ENCODE data around the gene ZNF653.
"Not testable (repeated sequence)": the region's sequence is repeated elsewhere in the genome, so short reads cannot be mapped to it uniquely, and the experiment has no call there.

Gene ZNF653

DNA sequence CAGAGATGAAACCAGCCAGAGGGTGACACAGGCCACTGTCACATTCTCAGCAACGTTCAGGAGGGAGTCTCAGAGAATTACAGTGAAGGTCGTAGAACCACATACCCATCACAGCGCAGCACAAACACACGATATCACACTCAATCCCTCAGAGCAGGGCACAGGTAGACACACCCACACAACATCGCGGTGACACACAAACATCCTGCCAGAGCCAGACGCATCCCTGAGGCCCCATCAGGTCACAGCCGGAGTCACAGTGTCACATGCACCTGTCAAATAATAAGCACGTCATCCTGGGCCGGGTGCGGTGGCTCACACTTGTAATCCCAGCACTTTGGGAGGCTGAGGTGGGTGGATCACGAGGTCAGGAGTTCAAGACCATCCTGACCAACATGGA lies 42.2 kb downstream of the ZNF653 start:
- Histone ChIP-seq H3K4me2 (no peak overlapping the region), H3K4me3 (IDR thresholded peaks at IDR 0.05; ENCODE audit: insufficient read depth, low read depth, low read length) (no peak overlapping the region), H3K27me3 (ENCODE audit: insufficient read depth, low read depth) (peaks cover 6% of the 10 kb centered on the region; the same call in 1 of the 2 replicates), H4K20me1 (ENCODE audit: insufficient read depth) (no peaks in the 10 kb centered on the region), H3K36me3 (ENCODE audit: insufficient read depth) (no peaks in the 10 kb centered on the region), H3K79me2 (ENCODE audit: insufficient read depth, low read depth) (no peaks in the 10 kb centered on the region), H2AFZ (ENCODE audit: low read depth) (no peak overlapping the region), H3K27ac (no peak overlapping the region), H3K9ac (no peak overlapping the region), H3K4me1 (ENCODE audit: low read depth, poor library complexity, severe bottlenecking) (no peaks in the 10 kb centered on the region)
- TF ChIP-seq, protein P1, sequence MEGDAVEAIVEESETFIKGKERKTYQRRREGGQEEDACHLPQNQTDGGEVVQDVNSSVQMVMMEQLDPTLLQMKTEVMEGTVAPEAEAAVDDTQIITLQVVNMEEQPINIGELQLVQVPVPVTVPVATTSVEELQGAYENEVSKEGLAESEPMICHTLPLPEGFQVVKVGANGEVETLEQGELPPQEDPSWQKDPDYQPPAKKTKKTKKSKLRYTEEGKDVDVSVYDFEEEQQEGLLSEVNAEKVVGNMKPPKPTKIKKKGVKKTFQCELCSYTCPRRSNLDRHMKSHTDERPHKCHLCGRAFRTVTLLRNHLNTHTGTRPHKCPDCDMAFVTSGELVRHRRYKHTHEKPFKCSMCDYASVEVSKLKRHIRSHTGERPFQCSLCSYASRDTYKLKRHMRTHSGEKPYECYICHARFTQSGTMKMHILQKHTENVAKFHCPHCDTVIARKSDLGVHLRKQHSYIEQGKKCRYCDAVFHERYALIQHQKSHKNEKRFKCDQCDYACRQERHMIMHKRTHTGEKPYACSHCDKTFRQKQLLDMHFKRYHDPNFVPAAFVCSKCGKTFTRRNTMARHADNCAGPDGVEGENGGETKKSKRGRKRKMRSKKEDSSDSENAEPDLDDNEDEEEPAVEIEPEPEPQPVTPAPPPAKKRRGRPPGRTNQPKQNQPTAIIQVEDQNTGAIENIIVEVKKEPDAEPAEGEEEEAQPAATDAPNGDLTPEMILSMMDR (conservative IDR thresholded peaks at IDR 0.05; ENCODE audit: low read depth, low read length): no peak

- Histone ChIP-seq H3K4me1 (ENCODE audit: low read depth, poor library complexity, severe bottlenecking) (no peaks in the 10 kb centered on the region), H4K20me1 (ENCODE audit: insufficient read depth) (no peaks in the 10 kb centered on the region), H3K79me2 (ENCODE audit: insufficient read depth, low read depth) (no peaks in the 10 kb centered on the region), H3K4me3 (IDR thresholded peaks at IDR 0.05; ENCODE audit: insufficient read depth, low read depth, low read length) (no peak overlapping the region), H2AFZ (ENCODE audit: low read depth) (no peak overlapping the region), H3K9ac (no peak overlapping the region), H3K27me3 (ENCODE audit: insufficient read depth, low read depth) (peaks cover 6% of the 10 kb centered on the region; the same call in 1 of the 2 replicates), H3K4me2 (no peak overlapping the region), H3K36me3 (ENCODE audit: insufficient read depth) (no peaks in the 10 kb centered on the region), H3K27ac (no peak overlapping the region)
- TF ChIP-seq, protein P1 (conservative IDR thresholded peaks at IDR 0.05; ENCODE audit: low read depth, low read length): no peak
Measured at GRCh38 chr19:11461453-11461852, 44.2 kb downstream of the ZNF653 start.

- TF ChIP-seq, protein P1 (conservative IDR thresholded peaks at IDR 0.05; ENCODE audit: low read depth, low read length): 0 out of 2 replicates have a peak, but pooled peaks have one; percentile 24
- H3K79me2 ChIP-seq (ENCODE audit: insufficient read depth, low read depth): no peaks in the 10 kb centered on the region
- no peak overlapping the region for H3K4me2 ChIP-seq
Measured at GRCh38 chr19:11460207-11460606, 45.4 kb downstream of the ZNF653 start.

DNA sequence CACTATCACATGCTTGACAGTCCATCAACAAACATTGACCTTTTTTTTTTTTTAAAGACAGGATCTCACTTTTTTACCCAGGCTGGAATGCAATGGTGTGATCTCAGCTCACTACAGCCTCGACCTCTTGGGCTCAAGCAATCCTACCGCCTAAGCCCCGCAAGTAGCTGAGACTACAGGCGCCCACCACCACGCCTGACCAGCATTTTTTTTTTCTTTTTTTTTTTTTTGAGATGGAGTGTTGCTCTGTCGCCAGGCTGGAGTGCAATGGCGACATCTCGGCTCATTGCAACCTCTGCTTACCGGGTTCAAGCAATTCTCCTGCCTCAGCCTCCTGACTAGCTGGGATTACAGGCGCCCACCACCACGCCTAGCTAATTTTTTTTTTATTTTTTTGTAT lies 46.7 kb downstream of the ZNF653 start:
- H3K4me1 ChIP-seq (ENCODE audit: low read depth, poor library complexity, severe bottlenecking); H3K4me2 ChIP-seq; H3K9ac ChIP-seq; H3K27me3 ChIP-seq (ENCODE audit: insufficient read depth, low read depth); H2AFZ ChIP-seq (ENCODE audit: low read depth); H4K20me1 ChIP-seq (ENCODE audit: insufficient read depth); H3K4me3 ChIP-seq (IDR thresholded peaks at IDR 0.05; ENCODE audit: insufficient read depth, low read depth, low read length); H3K36me3 ChIP-seq (ENCODE audit: insufficient read depth); H3K27ac ChIP-seq; H3K79me2 ChIP-seq (ENCODE audit: insufficient read depth, low read depth): not testable (repeated sequence)

More at GRCh38 chr19:11460207-11460606, 45.4 kb downstream of the ZNF653 start:
- peaks cover 6% of the 10 kb centered on the region; the same call in 1 of the 2 replicates for H3K27me3 ChIP-seq (ENCODE audit: insufficient read depth, low read depth)
- no peaks in the 10 kb centered on the region for H3K4me1 ChIP-seq (ENCODE audit: low read depth, poor library complexity, severe bottlenecking)
- no peak overlapping the region for H3K27ac ChIP-seq
- H4K20me1 ChIP-seq (ENCODE audit: insufficient read depth): no peaks in the 10 kb centered on the region
- H2AFZ ChIP-seq (ENCODE audit: low read depth): no peak overlapping the region
- H3K9ac ChIP-seq: no peak overlapping the region
- no peaks in the 10 kb centered on the region for H3K36me3 ChIP-seq (ENCODE audit: insufficient read depth)
- H3K4me3 ChIP-seq (IDR thresholded peaks at IDR 0.05; ENCODE audit: insufficient read depth, low read depth, low read length): no peak overlapping the region

DNA sequence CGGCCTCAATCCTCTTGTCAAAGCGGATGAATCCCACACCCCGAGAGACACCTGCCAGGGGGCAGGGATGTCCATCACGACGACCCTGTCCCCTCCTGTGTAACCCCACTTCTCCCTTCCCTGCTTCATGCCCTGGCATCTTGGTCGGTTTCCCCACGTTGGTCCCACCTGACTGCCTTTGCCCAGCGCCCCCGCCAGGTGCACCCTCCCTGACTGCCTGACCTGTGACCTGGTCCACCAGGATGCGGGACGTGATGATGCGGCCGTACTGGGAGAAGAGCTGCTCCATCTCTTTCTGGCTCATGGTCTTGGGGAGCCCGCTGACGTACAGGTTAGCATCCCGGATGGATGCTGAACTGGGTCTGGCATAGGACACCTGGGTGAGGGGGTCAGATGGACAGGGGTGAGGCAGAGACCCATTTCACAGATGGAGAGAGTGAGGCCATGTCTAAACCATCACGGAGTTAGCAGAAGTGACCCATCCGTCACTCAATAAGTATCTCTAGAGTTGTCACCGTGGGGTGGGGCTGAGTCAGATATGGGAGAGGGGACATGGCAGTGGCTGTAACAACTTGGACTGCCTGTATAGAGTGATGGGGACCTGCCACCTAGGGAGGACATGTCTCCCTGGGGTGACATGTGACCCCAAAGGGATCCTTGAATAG lies 47.3 kb downstream of the ZNF653 start:
- Histone ChIP-seq H3K4me2 (no peak overlapping the region), H3K27ac (no peak overlapping the region), H3K27me3 (ENCODE audit: insufficient read depth, low read depth) (peaks cover 6% of the 10 kb centered on the region; the same call in 1 of the 2 replicates), H3K4me3 (IDR thresholded peaks at IDR 0.05; ENCODE audit: insufficient read depth, low read depth, low read length) (no peak overlapping the region), H2AFZ (ENCODE audit: low read depth) (no peak overlapping the region), H3K9ac (no peak overlapping the region), H4K20me1 (ENCODE audit: insufficient read depth) (no peaks in the 10 kb centered on the region), H3K36me3 (ENCODE audit: insufficient read depth) (no peaks in the 10 kb centered on the region), H3K79me2 (ENCODE audit: insufficient read depth, low read depth) (no peaks in the 10 kb centered on the region), H3K4me1 (ENCODE audit: low read depth, poor library complexity, severe bottlenecking) (no peaks in the 10 kb centered on the region)
- TF ChIP-seq, protein P1 (conservative IDR thresholded peaks at IDR 0.05; ENCODE audit: low read depth, low read length): no peak
